Measurements from ENCODE around the gene FBN2.

FBN2 gene

GRCh38 chr5:128237000-128237399 lies 301.0 kb downstream of the FBN2 start:
- no peak for DNase-seq

GRCh38 chr5:128236334-128236733 lies 301.7 kb downstream of the FBN2 start:
- no peak for DNase-seq

GRCh38 chr5:128234928-128235641 lies 303.0 kb downstream of the FBN2 start:
- no peak for DNase-seq

DNA sequence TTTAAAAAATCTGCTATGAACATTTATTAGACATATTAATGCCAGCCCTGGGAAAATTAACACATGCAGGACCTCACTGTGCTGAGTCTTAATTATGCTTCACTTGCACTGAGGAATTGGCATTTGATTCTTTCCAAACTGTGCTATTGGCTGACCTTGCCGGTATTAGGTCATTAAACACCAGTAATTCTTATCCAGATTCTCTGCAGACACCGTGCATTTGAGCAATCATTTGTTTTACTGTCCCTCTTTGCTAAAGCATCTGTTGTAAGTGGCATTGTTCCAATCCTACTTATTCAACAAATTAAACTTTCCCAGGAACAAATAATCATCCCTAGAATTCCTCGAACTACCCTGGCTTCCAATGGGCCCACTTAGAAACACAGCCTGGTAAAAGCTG lies 309.5 kb downstream of the FBN2 start:
- DNase-seq, result no peak

- DNase-seq, result no peak
Observed at GRCh38 chr5:128228008-128228407, 310.0 kb downstream of the FBN2 start.

- DNase-seq, result no peak
Observed at GRCh38 chr5:128225245-128226030, 312.6 kb downstream of the FBN2 start.

DNA sequence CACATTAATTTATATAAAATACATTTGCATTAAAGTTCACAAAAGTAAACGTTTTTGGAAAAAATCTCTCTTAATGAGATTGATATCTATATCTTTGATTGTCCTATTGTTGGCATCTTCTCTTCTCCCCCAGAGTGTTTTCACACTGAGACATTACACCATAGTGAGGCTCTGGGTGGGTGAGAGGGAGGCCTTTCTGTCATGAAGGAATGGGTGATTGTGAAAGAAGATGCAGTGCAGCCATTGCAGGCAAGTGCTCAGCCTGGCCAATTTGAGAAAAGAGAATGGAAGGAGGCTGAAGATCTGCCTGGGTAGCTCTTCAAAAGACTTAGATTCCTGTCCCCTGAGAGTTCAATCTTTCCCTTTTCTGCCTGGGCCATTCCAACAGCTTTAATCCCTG lies 313.7 kb downstream of the FBN2 start:
- no peak for DNase-seq

GRCh38 chr5:128220841-128221240 lies 317.2 kb downstream of the FBN2 start:
- DNase-seq, result no peak

DNA sequence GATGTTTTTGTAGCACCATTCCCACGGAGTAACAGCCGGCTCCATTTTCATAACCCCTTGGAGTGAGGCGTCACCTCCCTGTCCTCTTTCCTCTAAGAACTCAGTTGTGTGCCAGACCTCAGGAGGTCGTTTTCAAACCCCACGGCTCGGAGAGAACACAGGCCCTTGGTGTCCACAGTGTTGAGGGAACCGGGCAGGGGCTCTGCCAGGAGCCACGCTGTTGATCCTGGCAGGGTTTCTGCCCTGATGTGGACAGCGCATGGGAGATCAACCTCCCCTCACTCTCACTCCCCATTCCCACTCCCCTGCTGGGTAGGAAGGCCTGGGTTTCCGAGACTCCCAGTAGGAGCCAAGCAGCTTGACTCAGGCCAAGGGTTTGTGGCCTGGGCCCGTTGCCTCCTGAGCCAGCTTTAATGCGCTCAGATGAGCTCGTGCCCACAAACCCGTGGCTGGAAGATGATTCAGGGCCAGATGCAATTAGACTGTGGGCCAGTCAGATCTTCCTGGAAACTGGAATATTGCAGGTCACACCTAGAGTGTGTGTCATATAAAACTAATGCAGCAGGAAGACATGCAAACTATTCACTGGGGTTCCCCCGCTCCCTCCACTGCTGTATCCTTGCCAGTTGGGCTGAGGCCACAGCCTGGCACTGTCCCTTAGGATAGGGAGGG lies 321.0 kb downstream of the FBN2 start:
- DNase-seq, result no peak

- DNase-seq, result no peak
Observed at GRCh38 chr5:128216285-128216684, 321.8 kb downstream of the FBN2 start.

GRCh38 chr5:128213833-128214232 lies 324.2 kb downstream of the FBN2 start:
- no peak for DNase-seq

- DNase-seq, result no peak
Observed at GRCh38 chr5:128213340-128213739, 324.7 kb downstream of the FBN2 start.

- DNase-seq, result no peak
Observed at GRCh38 chr5:128212191-128212806, 325.7 kb downstream of the FBN2 start.

GRCh38 chr5:128208436-128208835 lies 329.6 kb downstream of the FBN2 start:
- DNase-seq, result no peak

Data from NCI-H1436 treated with DMSO at 0.1 percent for 48 hours (cell line).